GM19395 (cell line): ENCODE measurements around the gene NOXA1.
"Not testable (repeated sequence)": the region's sequence is repeated elsewhere in the genome, so short reads cannot be mapped to it uniquely, and the experiment has no call there.

Source experiments
- ATAC-seq: cut with Tn5 transposase; IDR thresholded peaks from one replicate; pipeline ENCODE4 v1.9.1; 2021; ENCODE audit warnings: mild to moderate bottlenecking, moderate library complexity; ENCODE audit not compliant: unreplicated experiment

NOXA1 gene, protein sequence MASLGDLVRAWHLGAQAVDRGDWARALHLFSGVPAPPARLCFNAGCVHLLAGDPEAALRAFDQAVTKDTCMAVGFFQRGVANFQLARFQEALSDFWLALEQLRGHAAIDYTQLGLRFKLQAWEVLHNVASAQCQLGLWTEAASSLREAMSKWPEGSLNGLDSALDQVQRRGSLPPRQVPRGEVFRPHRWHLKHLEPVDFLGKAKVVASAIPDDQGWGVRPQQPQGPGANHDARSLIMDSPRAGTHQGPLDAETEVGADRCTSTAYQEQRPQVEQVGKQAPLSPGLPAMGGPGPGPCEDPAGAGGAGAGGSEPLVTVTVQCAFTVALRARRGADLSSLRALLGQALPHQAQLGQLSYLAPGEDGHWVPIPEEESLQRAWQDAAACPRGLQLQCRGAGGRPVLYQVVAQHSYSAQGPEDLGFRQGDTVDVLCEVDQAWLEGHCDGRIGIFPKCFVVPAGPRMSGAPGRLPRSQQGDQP

DNA sequence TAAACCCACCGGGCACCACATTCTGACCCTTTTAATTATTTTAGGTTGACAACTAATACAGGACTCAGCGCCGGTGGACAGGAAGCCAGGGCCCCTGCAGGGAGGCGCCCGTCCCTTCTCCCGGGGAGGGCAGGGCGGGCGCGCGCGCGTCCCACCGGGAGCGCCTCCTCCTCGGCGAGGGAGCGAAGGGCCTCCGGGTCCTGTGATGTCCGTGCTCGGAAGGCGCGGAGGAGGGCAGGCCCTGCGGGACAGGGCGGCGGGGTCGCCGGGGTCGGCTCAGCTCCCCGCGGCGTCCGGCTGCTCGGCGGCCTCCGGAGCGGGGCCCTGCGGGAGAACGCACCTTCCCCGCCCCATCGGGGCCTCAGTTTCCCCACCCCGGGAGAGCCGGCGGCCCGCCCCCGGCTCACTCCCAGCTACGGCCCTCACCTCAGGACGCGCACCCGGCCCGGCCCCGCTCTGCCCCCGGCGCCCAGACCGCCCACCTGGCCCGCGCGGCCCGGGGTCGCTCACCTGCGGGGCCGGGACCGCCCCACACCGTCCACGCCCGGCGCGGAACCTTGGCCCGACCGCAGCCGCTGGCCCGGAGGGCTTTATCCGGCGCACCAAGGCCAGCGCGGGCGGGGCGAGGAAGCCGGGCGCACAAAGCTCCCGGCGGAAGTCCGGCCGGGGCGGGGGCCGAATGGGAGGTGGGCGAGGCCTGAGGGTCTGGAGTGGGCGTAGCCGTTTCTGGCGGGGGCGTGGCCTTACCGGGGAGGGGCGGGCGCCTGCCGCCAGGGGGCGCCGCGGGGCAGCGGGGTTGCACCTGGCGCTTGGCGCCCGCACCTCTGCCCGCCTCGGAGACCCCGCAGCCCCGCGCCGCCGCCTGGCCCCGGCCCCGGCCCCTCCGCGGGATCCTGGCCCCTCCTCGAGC, at the start of gene NOXA1, which contains the start of gene EXD3:
Gene NOXA1, plus strand, starts transcription at position 790 of the 910 bp plus-strand sequence. CDS start 137 bp downstream, outside the sequence.
Gene EXD3, minus strand, starts transcription at position 559 of the 910 bp plus-strand sequence. CDS start 27,805 bp downstream, outside the sequence.
- peak; percentile 73 for ATAC-seq

DNA sequence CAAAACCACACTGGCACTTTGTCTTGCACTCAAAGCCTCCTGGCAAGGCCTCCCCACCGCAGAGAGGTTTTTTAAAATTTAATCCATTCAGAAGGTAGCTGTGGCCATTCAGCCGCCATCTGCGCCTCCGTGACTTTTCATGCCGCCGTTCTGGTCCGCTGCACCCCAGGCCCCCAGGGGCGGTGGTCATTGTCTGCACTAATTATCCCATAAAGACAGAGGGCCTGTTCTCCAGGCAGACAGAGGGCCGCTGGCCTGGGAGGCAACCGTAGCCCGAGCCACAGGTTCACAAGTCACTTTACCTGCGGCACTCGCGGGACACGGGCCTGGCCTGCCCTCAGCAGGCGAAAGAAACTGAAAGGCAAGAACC, 49.6 kb upstream of the NOXA1 start:
- no peak for ATAC-seq

DNA sequence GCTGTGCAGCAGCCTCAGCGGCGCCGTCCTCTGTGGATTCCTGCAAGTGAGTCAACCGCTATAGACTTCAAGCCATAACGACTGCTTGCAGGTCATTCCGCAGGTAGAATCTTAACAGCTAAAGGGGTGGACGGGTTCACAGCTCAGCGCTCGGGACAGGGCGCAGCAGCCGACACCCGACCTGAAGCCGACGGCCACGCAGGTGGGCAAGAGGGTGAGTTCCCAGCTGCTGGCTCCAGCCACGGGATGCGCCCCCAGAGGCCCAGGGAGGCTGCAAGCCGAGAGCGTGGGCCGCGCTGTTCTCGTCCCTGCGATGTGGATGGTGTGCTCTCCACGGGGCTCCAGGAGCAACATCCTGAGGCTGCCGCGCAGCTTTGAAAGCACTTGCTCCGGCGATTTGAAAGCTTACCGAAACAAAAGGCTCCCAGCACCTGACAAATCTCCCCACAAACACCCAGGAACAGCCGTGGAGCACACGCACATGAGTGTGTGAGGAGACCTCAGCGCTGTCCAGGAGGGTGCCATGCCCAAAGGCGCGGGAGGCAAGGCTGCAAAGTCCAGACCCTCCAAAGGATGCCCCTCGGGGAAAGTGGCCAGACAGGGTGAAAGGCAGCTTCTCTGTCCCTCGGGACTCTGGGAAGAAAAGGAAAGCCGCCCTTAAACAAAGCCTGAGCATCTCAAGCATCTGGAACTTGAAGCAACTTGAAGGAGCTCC, 48.9 kb upstream of the NOXA1 start:
- no peak for ATAC-seq

DNA sequence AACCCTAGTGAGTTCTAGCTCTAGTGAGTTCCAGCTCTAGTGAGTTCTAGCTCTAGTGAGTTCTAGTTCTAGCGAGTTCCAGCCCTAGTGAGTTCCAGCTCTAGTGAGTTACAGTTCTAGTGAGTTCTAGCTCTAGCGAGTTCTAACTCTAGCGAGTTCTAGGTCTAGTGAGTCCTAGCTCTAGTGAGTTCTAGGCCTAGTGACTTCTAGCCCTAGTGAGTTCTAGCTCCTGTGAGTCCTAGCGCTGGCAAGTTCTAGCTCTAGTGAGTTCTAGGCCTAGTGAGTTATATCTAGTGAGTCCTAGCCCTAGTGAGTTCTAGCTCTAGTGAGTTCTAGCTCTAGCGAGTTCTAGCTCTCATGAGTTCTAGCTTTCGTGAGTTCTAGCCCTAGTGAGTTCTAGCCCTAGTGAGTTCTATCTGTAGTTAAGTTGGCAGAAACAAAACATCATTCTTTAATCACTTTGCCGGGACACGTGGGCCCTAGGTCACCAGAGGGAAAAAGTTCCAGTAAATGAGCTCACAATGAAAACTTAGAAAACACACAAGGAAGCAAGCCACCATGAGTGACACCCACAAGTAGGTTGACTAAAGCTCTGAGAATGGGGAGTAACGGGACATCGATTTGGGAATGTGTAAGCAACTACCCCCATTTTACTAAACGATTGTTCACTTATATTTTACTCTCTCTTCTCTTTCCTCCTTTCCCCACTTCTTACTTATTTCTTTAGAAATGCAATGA, 47.7 kb upstream of the NOXA1 start:
- no peak for ATAC-seq

DNA sequence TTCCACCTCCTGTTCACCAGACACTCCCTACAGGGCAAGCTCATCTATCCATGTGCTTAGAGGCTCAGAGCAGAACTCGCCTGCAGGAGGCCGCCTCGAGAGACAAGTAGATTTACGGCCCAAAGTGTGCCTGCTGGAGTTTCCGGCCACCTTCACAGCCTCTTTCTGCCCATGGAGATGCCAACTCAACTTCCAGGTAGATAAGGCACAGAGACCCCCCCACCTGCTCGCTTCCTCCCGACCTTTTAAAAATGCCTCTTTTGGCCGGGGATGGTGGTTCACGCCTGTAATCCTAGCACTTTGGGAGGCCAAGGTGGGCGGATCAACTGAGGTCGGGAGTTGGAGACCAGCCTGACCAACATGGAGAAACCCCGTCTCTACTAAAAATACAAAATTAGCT, 46.8 kb upstream of the NOXA1 start:
- no peak for ATAC-seq

DNA sequence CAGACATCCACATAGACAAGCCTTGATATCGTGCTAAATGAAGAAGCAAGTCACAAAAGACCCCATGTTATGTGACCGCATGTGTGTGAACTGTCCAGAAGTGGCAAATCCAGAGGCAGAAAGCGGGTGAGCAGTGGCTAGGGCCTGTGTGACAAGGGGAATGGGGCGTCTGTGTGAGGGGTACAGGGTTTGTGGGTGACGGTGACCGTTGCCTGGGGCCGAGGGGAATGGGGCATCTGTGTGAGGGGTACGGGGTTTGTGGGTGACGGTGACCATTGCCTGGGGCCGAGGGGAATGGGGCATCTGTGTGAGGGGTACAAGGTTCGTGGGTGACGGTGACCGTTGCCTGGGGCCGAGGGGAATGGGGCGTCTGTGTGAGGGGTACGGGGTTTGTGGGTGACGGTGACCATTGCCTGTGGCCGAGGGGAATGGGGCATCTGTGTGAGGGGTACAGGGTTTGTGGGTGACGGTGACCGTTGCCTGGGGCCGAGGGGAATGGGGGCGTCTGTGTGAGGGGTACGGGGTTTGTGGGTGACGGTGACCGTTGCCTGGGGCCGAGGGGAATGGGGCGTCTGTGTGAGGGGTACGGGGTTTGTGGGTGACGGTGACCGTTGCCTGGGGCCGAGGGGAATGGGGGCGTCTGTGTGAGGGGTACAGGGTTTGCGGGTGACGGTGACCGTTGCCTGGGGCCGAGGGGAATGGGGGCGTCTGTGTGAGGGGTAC, 44.3 kb upstream of the NOXA1 start:
- ATAC-seq, result not testable (repeated sequence)

DNA sequence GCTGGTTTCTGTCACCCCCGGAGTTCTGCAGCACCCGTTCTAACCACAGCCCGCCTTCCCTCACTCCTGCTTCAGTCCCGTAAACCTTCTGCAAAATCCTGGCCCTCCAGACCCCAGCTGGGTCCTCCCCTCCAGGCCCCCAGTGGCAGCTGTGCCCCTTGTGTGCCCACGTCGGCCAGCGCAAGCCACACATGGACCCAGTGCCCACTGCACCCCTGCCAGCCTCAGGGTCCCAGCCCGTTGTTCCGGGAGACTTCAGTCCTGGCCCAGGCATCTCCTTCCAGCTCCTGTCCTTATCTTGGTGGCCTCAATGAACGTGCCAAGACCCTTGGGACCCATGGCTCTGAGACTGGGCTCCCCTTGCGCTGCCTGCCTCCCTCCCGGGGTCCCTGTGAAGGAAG, 43.4 kb upstream of the NOXA1 start:
- ATAC-seq, result no peak

DNA sequence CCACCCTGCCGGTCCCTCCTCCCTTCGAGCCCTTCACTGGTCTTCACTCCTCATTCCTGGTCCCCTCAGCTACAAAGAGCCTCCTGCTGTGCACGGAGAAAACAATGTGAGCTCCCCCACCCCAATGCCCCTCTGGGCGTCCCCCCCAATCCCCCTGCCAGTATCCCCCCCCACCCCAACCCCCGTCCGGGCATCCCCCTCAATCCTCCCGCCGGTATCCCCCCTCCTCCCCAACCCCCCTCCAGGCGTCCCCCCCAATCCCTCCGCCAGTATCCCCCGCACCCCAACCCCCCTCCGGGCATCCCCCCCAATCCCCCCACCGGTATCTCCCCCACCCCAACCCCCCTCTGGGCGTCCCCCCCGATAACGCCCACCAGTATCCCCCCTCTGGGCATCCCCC, 43.0 kb upstream of the NOXA1 start:
- ATAC-seq, result no peak

DNA sequence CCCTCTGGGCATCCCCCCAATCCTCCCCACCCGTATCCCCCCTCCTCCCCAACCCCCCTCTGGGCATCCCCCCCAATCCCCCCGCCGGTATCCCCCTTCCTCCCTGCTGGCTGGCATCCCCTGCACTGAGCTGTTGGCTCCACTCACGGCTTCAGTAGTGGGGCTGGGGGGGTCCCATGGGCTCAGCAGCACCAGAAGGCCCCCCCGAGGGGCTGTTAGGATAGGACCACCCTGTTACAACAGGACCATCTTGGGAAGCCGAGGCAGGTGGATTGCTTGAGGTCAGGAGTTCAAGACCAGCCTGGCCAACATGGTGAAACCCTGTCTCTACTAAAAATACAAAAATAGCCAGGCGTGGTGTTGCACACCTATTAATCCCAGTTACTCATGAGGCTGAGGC, 42.6 kb upstream of the NOXA1 start:
- no peak for ATAC-seq

DNA sequence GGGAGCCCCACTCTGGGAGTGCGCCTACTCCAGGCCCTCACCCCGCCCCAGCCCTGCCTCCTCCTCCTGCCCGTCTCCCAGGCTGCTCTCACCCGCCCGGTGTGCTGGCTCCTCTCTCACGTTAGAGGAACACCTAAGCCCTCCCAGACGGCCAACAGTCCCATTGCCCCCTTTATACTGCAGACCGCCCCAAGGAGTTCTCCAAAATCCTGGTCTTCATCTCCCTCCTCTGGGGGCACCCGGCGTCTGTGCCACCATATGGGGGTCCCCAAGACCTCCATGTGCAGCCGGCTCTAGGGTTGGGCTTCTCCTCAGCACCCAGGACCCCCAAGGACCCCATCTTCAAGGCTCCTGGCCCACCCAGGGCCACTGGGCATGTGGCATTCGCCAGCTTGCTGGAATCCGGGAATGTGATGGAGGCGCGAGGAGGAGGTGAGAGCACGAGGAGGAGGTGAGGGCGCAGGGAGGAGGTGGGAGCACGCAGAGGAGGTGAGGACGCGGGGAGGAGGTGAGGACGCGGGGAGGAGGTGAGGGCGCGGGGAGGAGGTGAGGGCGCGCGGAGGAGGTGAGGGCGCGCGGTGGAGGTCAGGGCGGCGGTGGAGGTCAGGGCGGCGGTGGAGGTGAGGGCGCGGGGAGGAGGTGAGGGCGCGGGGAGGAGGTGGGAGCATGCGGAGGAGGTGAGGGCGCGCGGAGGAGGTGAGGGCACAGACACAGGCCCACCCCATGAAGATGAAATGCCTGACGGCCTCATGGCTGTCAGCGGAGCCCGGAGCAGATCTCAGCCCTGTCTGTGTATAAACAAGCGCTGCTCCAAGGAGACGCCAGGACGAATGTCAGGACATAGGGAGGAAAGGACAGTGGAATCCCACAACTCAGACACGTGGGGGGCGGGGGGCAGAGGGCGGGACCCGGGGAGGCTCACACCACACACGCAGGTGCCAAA, 41.4 kb upstream of the NOXA1 start:
- ATAC-seq, result no peak

DNA sequence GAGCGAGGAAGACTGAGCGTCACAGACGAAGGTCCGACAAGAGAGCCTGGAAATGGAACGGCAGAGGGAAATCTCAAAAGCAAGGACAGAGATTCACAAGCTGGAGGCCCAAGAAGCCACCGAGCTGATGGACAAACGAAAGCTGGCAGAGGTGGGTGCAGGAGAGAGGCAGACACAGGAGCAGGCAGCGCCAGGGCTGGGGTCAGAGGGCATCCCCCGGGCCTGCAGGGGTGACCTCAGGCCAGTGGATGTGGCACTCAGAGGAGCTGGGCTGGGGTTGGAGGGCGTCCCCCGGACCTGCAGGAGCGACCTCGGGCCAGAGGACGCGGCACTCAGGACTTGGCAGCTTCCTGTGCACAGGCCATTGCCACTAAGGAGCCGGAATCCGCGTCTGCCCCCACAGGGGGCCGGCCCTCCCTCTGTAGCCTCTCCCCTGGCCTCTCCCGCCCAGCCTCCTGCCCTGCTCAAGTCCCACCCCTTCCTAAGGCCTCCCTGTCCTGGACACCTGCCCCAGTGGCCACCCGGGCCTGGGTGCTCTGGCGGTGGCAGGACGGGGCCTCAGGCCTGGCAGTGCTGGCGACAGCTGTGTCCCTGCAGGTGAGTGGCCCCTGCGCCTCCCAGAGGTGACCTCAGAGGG, 40.6 kb upstream of the NOXA1 start:
- ATAC-seq, result no peak

DNA sequence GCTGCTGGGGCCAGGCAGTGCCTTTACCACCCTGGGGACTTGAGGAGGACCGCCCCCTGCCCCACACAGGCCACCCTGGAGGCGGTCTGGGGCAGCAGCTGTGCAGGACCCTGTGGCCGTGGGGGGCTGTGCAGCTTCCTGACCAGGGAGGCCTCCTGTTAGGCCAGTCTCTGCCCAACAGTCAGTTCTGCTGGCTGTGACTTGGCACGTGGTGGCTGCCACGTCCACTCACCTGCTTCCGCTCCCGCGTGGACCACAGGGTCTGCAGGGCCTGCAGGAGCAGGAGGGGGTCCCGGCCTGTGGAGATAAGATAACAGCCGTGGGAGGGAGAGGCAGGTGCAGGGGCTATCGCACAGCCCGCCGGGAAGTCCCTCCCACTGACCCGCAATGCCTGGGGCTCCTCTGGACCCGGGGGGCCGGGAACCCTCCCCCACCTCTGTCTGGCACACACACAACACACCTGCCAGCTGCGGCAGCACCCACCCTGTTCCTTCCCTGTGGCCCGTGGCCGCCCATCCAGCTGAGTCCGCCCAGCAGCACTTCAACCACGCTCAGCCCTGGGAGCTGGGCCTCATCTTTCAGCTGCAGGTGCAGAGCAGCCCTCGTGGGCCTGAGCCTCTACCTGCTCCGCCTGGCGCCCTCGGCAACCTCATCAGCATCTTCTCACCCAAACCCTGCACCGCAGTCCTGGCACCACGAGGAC, 40.0 kb upstream of the NOXA1 start:
- no peak for ATAC-seq

DNA sequence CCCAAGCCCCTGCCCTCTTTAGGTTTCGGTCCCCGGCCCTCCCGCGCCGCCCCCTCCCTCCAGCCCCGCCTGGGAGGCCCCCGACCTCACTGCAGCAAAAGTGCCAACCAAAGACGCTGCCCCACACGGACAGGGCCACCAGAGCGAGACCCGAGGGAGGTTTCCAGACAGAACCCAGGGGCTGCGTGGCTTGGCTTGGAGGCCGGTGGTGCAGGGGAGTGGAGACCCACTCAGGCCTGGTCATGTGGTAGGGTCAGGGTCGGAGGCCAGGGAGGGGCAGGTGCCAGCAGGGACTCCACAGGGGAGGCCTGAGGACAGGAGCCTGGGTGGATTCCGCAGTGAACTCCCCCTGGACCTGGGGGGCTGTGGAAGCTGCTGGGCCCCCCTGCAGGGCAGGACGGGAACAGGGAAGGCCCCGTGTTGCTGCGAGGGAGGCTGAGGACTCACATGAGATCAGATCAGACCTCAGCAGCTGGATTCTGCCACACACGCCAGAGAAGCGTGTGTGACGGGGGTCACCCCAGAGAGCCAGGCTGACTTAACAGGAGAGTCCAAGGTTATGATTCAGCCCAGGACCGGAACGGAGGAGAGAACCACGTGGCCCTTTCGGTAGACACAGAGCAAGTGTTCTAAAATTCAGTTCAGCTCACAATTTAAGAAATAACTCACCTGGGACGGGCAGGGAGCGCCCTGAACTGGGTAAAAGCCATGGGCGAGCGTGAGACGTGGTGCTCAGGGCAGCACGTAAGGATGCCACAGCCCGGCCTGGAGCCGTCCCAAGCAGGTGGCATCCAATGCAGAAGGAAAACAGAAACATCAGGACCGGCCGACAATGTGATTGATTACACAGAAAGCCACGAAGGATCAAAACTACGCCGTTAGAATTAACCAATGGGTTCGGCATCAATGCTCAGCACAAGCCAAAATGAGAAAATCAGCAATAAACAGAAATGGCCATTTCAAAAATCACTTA, 39.1 kb upstream of the NOXA1 start:
- ATAC-seq, result no peak

DNA sequence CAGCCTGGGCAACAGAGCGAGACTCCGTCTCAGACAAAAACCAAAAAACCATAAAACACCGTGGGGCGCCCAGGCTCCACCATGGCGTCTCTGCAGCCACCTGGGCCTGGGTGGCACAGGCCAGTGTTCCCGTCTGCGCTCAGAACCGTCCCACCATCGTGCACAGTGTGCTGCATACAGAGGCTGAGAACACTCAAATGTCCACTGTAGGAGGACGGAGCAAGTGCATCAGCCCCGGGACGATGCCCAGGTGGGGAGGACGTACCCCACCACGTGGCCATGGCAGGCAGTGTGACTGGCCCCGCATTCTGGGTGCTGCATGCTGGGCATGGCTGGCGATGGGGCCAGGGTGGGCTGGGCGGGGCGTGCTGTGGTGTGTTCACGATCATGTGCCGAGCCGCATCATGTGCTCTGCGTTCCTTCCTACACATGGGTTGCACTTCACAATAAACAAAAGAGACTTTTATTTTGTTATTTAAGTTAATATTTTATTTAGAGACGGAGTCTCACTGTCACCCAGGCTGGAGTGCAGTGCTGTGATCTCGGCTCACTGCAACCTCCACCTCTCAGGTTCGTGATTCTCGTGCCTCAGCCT, 38.0 kb upstream of the NOXA1 start:
- no peak for ATAC-seq

DNA sequence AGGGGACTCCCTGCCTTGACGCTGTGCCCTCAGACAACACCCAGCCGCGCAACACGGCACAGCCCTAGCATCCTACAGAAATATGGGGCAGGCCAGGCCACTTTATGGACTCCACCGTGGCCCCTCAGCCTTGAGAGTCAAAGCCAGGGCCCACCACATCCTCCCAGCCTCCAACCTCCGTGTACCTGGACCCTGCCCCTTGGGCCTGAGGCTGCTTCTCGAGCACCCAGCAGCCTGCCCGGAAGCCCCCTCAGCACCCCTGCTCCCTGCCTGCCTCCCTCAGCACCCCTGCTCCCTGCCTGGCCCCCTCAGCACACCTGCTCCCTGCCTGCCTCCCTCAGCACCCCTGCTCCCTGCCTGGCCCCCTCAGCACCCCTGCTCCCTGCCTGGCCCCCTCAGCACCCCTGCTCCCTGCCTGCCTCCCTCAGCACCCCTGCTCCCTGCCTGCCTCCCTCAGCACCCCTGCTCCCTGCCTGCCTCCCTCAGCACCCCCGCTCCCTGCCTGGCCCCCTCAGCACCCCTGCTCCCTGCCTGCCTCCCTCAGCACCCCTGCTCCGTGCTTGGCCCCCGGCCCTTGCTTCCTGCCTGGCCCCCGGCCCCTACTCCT, 36.6 kb upstream of the NOXA1 start:
- ATAC-seq, result not testable (repeated sequence)
